ENCODE measurements around the gene APBA3. TPM values are rescaled to one million over a fixed set of nuclear protein-coding genes. Genes with fewer than 3 reads are reported as not detected.

APBA3 gene
- total and polyA plus RNA-seq, 4 donors = 16.6 to 27.3 (median 20.2) TPM

DNA sequence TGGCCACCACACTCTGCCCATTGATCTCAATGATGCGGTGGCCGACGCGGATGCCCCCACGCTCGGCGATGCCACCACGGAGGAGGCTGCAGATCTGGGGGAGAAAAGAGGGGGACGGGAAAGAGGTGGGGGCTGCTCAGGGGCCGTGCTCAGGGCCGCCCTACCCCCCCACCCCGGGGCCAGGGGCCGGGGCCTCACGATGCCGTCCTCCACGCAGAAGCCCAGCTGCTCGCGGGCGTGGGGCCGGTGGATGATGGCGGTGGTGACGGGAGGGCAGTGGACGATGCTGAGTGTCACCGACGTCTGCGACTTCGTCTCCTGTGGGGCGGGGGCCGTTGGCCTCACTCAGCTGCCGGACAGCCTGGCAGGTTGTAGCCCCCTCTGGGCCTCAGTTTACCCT is 10.3 kb downstream of the APBA3 start:
- 91% methylated on average over 26 of the region's 30 CpGs for WGBS (ENCODE audit: insufficient coverage)
- Histone ChIP-seq H3K9me3 (ENCODE audit: control insufficient read depth, insufficient read depth, low read length) (no peaks in the 10 kb centered on the region), H3K36me3 (ENCODE audit: control insufficient read depth, insufficient read depth, low read length) (peaks cover 58% of the 10 kb centered on the region), H3K27ac (ENCODE audit: low read depth, low read length) (no peak overlapping the region), H3K4me1 (ENCODE audit: control insufficient read depth, insufficient read depth, low read length) (no peaks in the 10 kb centered on the region), H3K27me3 (ENCODE audit: control insufficient read depth, insufficient read depth, low read length) (no peaks in the 10 kb centered on the region), H3K4me3 (ENCODE audit: low read depth, low read length) (no peak overlapping the region)
- no peak for DNase-seq (ENCODE audit: low read depth in 4 of 6, low spot score in 6 of 6)

DNA sequence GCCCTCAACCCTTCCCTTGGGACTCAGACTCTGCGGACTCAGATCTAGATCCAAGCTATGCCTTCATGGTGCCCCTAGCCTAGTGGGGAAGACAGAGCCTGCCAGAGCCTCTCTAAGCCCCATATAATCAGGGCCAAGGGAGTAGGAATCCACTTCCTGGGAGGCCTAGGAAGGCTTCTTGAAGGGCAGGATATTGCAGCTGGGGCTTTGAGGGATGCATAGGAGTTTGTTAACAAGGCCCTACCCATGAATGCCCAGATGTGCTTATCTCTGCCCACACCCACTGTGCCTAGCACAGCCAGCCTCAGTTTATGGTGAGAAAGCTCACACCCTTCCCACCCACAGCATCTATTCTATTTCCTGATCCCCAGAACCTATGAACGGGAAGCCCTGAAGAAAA is 11.3 kb downstream of the APBA3 start:
- Histone ChIP-seq H3K27me3 (ENCODE audit: control insufficient read depth, insufficient read depth, low read length) (no peaks in the 10 kb centered on the region), H3K4me3 (ENCODE audit: low read depth, low read length) (no peak overlapping the region), H3K9me3 (ENCODE audit: control insufficient read depth, insufficient read depth, low read length) (no peaks in the 10 kb centered on the region), H3K27ac (ENCODE audit: low read depth, low read length) (no peak overlapping the region), H3K36me3 (ENCODE audit: control insufficient read depth, insufficient read depth, low read length) (peaks cover 58% of the 10 kb centered on the region), H3K4me1 (ENCODE audit: control insufficient read depth, insufficient read depth, low read length) (no peaks in the 10 kb centered on the region)
- 100% methylated on average over 2 of the region's 2 CpGs for WGBS (ENCODE audit: insufficient coverage)
- DNase-seq (ENCODE audit: low read depth in 4 of 6, low spot score in 6 of 6) = no peak

GRCh38 chr19:3748965-3749364 is 12.5 kb downstream of the APBA3 start:
- H3K9me3 ChIP-seq (ENCODE audit: control insufficient read depth, insufficient read depth, low read length) = no peaks in the 10 kb centered on the region
- DNase-seq (ENCODE audit: low read depth in 4 of 6, low spot score in 6 of 6) = no peak
- H3K4me3 ChIP-seq (ENCODE audit: low read depth, low read length) = no peak overlapping the region
- H3K36me3 ChIP-seq (ENCODE audit: control insufficient read depth, insufficient read depth, low read length) = peaks cover 50% of the 10 kb centered on the region
- H3K4me1 ChIP-seq (ENCODE audit: control insufficient read depth, insufficient read depth, low read length) = no peaks in the 10 kb centered on the region
- no peak overlapping the region for H3K27ac ChIP-seq (ENCODE audit: low read depth, low read length)
- H3K27me3 ChIP-seq (ENCODE audit: control insufficient read depth, insufficient read depth, low read length) = no peaks in the 10 kb centered on the region
- 100% methylated on average over 1 of the region's 8 CpGs for WGBS (ENCODE audit: insufficient coverage)

GRCh38 chr19:3746371-3747056 is 15.0 kb downstream of the APBA3 start:
- WGBS (ENCODE audit: insufficient coverage) = 85% methylated on average over 22 of the region's 31 CpGs
- H3K4me3 ChIP-seq (ENCODE audit: low read depth, low read length) = no peak overlapping the region

GRCh38 chr19:3745363-3746045 is 16.0 kb downstream of the APBA3 start:
- 65% methylated on average over 6 of the region's 8 CpGs for WGBS (ENCODE audit: insufficient coverage)
- H3K9me3 ChIP-seq (ENCODE audit: control insufficient read depth, insufficient read depth, low read length) = no peaks in the 10 kb centered on the region

More at GRCh38 chr19:3746371-3747056, 15.0 kb downstream of the APBA3 start:
- H3K27me3 ChIP-seq (ENCODE audit: control insufficient read depth, insufficient read depth, low read length) = no peaks in the 10 kb centered on the region
- no peaks in the 10 kb centered on the region for H3K4me1 ChIP-seq (ENCODE audit: control insufficient read depth, insufficient read depth, low read length)
- no peak overlapping the region for H3K27ac ChIP-seq (ENCODE audit: low read depth, low read length)
- peaks cover 25% of the 10 kb centered on the region for H3K36me3 ChIP-seq (ENCODE audit: control insufficient read depth, insufficient read depth, low read length)
- DNase-seq (ENCODE audit: low read depth in 4 of 6, low spot score in 6 of 6) = no peak
- no peaks in the 10 kb centered on the region for H3K9me3 ChIP-seq (ENCODE audit: control insufficient read depth, insufficient read depth, low read length)

DNA sequence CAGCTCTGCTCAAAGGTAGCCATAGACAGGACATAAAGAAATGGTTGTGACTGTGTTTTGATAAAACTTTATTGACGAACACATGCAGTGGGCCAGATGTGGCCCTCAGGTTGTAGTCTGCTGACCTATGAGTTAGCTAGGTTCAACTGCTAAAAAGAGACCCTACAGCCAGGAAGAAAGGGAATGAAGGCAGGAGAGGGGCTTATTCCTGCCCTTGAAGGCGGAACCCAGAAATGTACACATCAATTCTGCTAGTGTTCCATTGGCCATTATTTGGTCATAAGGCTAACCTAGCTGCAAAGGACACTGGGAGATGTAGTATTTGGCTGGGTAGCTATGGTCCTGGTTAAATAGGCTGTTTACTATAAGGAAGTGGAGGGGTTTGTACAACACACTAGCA is 18.0 kb downstream of the APBA3 start:
- Histone ChIP-seq H3K36me3 (ENCODE audit: control insufficient read depth, insufficient read depth, low read length) (peaks cover 3% of the 10 kb centered on the region), H3K27ac (ENCODE audit: low read depth, low read length) (no peak overlapping the region), H3K9me3 (ENCODE audit: control insufficient read depth, insufficient read depth, low read length) (no peaks in the 10 kb centered on the region), H3K4me3 (ENCODE audit: low read depth, low read length) (no peak overlapping the region), H3K4me1 (ENCODE audit: control insufficient read depth, insufficient read depth, low read length) (no peaks in the 10 kb centered on the region), H3K27me3 (ENCODE audit: control insufficient read depth, insufficient read depth, low read length) (no peaks in the 10 kb centered on the region)
- WGBS (ENCODE audit: insufficient coverage) = 100% methylated on average over 2 of the region's 2 CpGs
- DNase-seq (ENCODE audit: low read depth in 4 of 6, low spot score in 6 of 6) = peak in 1 of 6 donors; percentile 3

More at GRCh38 chr19:3745363-3746045, 16.0 kb downstream of the APBA3 start:
- H3K4me3 ChIP-seq (ENCODE audit: low read depth, low read length) = no peak overlapping the region
- H3K4me1 ChIP-seq (ENCODE audit: control insufficient read depth, insufficient read depth, low read length) = no peaks in the 10 kb centered on the region
- no peak overlapping the region for H3K27ac ChIP-seq (ENCODE audit: low read depth, low read length)
- peaks cover 15% of the 10 kb centered on the region for H3K36me3 ChIP-seq (ENCODE audit: control insufficient read depth, insufficient read depth, low read length)
- no peak for DNase-seq (ENCODE audit: low read depth in 4 of 6, low spot score in 6 of 6)
- no peaks in the 10 kb centered on the region for H3K27me3 ChIP-seq (ENCODE audit: control insufficient read depth, insufficient read depth, low read length)

GRCh38 chr19:3740431-3740830 is 21.1 kb downstream of the APBA3 start:
- no peaks in the 10 kb centered on the region for H3K9me3 ChIP-seq (ENCODE audit: control insufficient read depth, insufficient read depth, low read length)

DNA sequence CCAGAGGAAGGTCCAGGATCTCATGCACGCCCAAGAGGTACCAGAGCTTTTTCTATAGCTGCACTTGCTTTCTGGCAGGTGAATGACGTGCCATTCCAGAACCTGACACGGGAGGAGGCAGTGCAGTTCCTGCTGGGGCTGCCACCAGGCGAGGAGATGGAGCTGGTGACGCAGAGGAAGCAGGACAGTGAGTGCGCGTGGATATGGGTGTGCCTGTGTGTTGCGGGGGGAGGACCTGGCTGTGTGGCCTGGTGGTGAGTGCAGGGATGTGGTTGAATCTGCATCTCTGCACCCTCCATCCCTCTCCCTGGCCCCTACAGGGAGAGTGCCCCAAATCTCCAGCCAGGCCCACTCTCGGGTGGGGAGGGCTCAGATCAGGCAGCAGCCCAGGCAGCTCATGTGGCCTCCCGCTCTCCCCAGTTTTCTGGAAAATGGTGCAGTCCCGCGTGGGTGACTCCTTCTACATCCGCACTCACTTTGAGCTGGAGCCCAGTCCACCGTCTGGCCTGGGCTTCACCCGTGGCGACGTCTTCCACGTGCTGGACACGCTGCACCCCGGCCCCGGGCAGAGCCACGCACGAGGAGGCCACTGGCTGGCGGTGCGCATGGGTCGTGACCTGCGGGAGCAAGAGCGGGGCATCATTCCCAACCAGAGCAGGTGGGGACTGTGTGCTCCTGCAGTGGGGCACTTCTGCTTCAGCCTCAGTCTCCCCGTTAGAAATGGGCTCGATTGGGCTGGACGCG is 22.8 kb downstream of the APBA3 start:
- Histone ChIP-seq H3K36me3 (ENCODE audit: control insufficient read depth, insufficient read depth, low read length) (no peaks in the 10 kb centered on the region), H3K4me1 (ENCODE audit: control insufficient read depth, insufficient read depth, low read length) (no peaks in the 10 kb centered on the region), H3K4me3 (ENCODE audit: low read depth, low read length) (no peak overlapping the region), H3K9me3 (ENCODE audit: control insufficient read depth, insufficient read depth, low read length) (no peaks in the 10 kb centered on the region), H3K27ac (ENCODE audit: low read depth, low read length) (no peak overlapping the region), H3K27me3 (ENCODE audit: control insufficient read depth, insufficient read depth, low read length) (no peaks in the 10 kb centered on the region)
- DNase-seq (ENCODE audit: low read depth in 4 of 6, low spot score in 6 of 6) = no peak
- 86% methylated on average over 31 of the region's 32 CpGs for WGBS (ENCODE audit: insufficient coverage)

More at GRCh38 chr19:3740431-3740830, 21.1 kb downstream of the APBA3 start:
- H3K4me1 ChIP-seq (ENCODE audit: control insufficient read depth, insufficient read depth, low read length) = no peaks in the 10 kb centered on the region
- H3K4me3 ChIP-seq (ENCODE audit: low read depth, low read length) = no peak overlapping the region
- H3K36me3 ChIP-seq (ENCODE audit: control insufficient read depth, insufficient read depth, low read length) = no peaks in the 10 kb centered on the region
- no peak for DNase-seq (ENCODE audit: low read depth in 4 of 6, low spot score in 6 of 6)
- H3K27ac ChIP-seq (ENCODE audit: low read depth, low read length) = no peak overlapping the region
- WGBS (ENCODE audit: insufficient coverage) = 88% methylated on average over 24 of the region's 24 CpGs
- H3K27me3 ChIP-seq (ENCODE audit: control insufficient read depth, insufficient read depth, low read length) = no peaks in the 10 kb centered on the region

- Histone ChIP-seq H3K4me3 (ENCODE audit: low read depth, low read length) (no peak overlapping the region), H3K4me1 (ENCODE audit: control insufficient read depth, insufficient read depth, low read length) (no peaks in the 10 kb centered on the region)
- WGBS (ENCODE audit: insufficient coverage) = 84% methylated on average over 9 of the region's 10 CpGs
Observed at GRCh38 chr19:3737487-3738205, 23.8 kb downstream of the APBA3 start.

More at GRCh38 chr19:3737487-3738205, 23.8 kb downstream of the APBA3 start:
- DNase-seq (ENCODE audit: low read depth in 4 of 6, low spot score in 6 of 6) = no peak
- Histone ChIP-seq H3K9me3 (ENCODE audit: control insufficient read depth, insufficient read depth, low read length) (no peaks in the 10 kb centered on the region), H3K27ac (ENCODE audit: low read depth, low read length) (no peak overlapping the region), H3K36me3 (ENCODE audit: control insufficient read depth, insufficient read depth, low read length) (no peaks in the 10 kb centered on the region), H3K27me3 (ENCODE audit: control insufficient read depth, insufficient read depth, low read length) (no peaks in the 10 kb centered on the region)

All from spinal cord (tissue), 10 donors.